Stimulated activated CD4-positive, alpha-beta T cell treated with anti-CD3 and anti-CD28 coated beads, Interleukin-12 subunit alpha, Interleukin-12 subunit beta, amount 100 ng/mL, for 48 hours (primary cell): ENCODE data around the gene DEAF1.

Experiments
- DNase-seq, 3 donors: peaks; one replicate each; pipeline ENCODE4 v3.0.0-alpha.2; 2020; ENCODE audit warnings: low read depth in 2 of 3, low spot score in 1 of 3

Gene DEAF1

GRCh38 chr11:597166-597725, 97.8 kb downstream of the DEAF1 start:
- no peak for DNase-seq

- DNase-seq, result no peak
These were observed 98.6 kb downstream of the DEAF1 start for GRCh38 chr11:596374-596773.

GRCh38 chr11:595400-595799, 99.6 kb downstream of the DEAF1 start:
- DNase-seq, result no peak
